ENCODE measurements around the gene ARRB1.
A peak's percentile ranks its signal among the peaks of the same experiment; 100 is the strongest.

The ARRB1 gene

DNA sequence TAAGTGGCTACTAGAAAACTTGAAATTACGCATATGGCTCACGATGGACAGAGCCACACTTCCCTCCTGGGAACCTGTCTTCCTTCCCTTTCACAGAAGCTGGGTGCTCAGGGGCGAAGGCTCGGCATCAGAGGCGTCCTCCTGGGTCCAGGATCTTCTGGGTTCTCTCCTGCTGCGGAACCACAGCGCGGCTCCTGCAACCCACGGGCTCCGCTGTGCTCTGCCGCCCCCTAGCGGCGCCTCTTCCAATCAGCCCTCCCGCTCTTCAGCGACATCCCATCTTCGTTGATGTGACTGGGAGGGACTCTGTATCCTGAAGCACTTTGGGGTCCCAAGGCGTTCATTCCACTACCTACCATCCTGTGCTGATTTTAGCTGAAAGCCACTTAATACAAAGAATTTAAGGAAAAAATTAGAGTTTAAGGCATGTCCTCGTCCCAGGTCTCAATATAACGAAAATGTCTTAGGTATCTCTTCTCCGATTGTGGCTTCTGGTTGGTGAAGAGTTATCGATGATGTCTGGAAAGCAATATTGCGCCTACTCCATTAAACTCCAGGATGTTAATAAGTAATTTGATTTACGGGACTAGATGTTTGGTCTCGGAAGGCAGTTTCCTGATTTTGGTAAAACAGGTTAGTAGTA is 33.1 kb upstream of the ARRB1 start (continued):
- TF ChIP-seq, protein P1, sequence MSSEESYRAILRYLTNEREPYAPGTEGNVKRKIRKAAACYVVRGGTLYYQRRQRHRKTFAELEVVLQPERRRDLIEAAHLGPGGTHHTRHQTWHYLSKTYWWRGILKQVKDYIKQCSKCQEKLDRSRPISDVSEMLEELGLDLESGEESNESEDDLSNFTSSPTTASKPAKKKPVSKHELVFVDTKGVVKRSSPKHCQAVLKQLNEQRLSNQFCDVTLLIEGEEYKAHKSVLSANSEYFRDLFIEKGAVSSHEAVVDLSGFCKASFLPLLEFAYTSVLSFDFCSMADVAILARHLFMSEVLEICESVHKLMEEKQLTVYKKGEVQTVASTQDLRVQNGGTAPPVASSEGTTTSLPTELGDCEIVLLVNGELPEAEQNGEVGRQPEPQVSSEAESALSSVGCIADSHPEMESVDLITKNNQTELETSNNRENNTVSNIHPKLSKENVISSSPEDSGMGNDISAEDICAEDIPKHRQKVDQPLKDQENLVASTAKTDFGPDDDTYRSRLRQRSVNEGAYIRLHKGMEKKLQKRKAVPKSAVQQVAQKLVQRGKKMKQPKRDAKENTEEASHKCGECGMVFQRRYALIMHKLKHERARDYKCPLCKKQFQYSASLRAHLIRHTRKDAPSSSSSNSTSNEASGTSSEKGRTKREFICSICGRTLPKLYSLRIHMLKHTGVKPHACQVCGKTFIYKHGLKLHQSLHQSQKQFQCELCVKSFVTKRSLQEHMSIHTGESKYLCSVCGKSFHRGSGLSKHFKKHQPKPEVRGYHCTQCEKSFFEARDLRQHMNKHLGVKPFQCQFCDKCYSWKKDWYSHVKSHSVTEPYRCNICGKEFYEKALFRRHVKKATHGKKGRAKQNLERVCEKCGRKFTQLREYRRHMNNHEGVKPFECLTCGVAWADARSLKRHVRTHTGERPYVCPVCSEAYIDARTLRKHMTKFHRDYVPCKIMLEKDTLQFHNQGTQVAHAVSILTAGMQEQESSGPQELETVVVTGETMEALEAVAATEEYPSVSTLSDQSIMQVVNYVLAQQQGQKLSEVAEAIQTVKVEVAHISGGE (tag by site-specific recombination; conservative IDR thresholded peaks at IDR 0.05; ENCODE audit: low read depth): no peak
- TF ChIP-seq, protein P2, sequence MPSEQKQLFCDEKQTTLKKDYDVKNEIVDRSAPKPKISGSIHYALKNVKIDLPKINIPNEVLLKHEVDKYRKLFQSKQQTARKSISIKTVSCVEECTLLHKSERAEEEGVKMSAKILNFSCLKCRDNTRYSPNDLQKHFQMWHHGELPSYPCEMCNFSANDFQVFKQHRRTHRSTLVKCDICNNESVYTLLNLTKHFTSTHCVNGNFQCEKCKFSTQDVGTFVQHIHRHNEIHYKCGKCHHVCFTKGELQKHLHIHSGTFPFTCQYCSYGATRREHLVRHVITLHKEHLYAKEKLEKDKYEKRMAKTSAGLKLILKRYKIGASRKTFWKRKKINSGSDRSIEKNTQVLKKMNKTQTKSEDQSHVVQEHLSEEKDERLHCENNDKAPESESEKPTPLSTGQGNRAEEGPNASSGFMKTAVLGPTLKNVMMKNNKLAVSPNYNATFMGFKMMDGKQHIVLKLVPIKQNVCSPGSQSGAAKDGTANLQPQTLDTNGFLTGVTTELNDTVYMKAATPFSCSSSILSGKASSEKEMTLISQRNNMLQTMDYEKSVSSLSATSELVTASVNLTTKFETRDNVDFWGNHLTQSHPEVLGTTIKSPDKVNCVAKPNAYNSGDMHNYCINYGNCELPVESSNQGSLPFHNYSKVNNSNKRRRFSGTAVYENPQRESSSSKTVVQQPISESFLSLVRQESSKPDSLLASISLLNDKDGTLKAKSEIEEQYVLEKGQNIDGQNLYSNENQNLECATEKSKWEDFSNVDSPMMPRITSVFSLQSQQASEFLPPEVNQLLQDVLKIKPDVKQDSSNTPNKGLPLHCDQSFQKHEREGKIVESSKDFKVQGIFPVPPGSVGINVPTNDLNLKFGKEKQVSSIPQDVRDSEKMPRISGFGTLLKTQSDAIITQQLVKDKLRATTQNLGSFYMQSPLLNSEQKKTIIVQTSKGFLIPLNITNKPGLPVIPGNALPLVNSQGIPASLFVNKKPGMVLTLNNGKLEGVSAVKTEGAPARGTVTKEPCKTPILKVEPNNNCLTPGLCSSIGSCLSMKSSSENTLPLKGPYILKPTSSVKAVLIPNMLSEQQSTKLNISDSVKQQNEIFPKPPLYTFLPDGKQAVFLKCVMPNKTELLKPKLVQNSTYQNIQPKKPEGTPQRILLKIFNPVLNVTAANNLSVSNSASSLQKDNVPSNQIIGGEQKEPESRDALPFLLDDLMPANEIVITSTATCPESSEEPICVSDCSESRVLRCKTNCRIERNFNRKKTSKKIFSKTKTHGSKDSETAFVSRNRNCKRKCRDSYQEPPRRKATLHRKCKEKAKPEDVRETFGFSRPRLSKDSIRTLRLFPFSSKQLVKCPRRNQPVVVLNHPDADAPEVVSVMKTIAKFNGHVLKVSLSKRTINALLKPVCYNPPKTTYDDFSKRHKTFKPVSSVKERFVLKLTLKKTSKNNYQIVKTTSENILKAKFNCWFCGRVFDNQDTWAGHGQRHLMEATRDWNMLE (tag by site-specific recombination; conservative IDR thresholded peaks at IDR 0.05; ENCODE audit: low read depth): no peak
- no peak for TF ChIP-seq ZNF23 (tag by site-specific recombination; IDR thresholded peaks at IDR 0.05; ENCODE audit: borderline replicate concordance)
- no peak for TF ChIP-seq ZXDB (tag by site-specific recombination; IDR thresholded peaks at IDR 0.05)
- no peak for TF ChIP-seq ZNF596 (tag by site-specific recombination; IDR thresholded peaks at IDR 0.05)
- TF ChIP-seq KLF8 (tag by site-specific recombination; IDR thresholded peaks at IDR 0.05): peak; percentile 26; the same call in 1 of the 2 replicates
- peak; percentile 65; the same call in 1 of the 2 replicates for TF ChIP-seq ZNF600 (tag by site-specific recombination; IDR thresholded peaks at IDR 0.05)
- TF ChIP-seq, protein P3, sequence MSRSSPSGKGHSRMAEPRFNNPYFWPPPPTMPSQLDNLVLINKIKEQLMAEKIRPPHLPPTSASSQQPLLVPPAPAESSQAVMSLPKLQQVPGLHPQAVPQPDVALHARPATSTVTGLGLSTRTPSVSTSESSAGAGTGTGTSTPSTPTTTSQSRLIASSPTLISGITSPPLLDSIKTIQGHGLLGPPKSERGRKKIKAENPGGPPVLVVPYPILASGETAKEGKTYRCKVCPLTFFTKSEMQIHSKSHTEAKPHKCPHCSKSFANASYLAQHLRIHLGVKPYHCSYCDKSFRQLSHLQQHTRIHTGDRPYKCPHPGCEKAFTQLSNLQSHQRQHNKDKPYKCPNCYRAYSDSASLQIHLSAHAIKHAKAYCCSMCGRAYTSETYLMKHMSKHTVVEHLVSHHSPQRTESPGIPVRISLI (tag by site-specific recombination; IDR thresholded peaks at IDR 0.05): 0 out of 2 replicates have a peak, but pooled peaks have one; percentile 38
- TF ChIP-seq ZNF776 (tag by site-specific recombination; IDR thresholded peaks at IDR 0.05; ENCODE audit: borderline replicate concordance): no peak
- TF ChIP-seq KLF16 (tag by site-specific recombination; IDR thresholded peaks at IDR 0.05): no peak
- TF ChIP-seq ZNF830 (tag by site-specific recombination; IDR thresholded peaks at IDR 0.05; ENCODE audit: low read depth): no peak
- TF ChIP-seq SETDB1 (IDR thresholded peaks at IDR 0.05; ENCODE audit: insufficient read length, low read length): no peak
- TF ChIP-seq, protein P4, sequence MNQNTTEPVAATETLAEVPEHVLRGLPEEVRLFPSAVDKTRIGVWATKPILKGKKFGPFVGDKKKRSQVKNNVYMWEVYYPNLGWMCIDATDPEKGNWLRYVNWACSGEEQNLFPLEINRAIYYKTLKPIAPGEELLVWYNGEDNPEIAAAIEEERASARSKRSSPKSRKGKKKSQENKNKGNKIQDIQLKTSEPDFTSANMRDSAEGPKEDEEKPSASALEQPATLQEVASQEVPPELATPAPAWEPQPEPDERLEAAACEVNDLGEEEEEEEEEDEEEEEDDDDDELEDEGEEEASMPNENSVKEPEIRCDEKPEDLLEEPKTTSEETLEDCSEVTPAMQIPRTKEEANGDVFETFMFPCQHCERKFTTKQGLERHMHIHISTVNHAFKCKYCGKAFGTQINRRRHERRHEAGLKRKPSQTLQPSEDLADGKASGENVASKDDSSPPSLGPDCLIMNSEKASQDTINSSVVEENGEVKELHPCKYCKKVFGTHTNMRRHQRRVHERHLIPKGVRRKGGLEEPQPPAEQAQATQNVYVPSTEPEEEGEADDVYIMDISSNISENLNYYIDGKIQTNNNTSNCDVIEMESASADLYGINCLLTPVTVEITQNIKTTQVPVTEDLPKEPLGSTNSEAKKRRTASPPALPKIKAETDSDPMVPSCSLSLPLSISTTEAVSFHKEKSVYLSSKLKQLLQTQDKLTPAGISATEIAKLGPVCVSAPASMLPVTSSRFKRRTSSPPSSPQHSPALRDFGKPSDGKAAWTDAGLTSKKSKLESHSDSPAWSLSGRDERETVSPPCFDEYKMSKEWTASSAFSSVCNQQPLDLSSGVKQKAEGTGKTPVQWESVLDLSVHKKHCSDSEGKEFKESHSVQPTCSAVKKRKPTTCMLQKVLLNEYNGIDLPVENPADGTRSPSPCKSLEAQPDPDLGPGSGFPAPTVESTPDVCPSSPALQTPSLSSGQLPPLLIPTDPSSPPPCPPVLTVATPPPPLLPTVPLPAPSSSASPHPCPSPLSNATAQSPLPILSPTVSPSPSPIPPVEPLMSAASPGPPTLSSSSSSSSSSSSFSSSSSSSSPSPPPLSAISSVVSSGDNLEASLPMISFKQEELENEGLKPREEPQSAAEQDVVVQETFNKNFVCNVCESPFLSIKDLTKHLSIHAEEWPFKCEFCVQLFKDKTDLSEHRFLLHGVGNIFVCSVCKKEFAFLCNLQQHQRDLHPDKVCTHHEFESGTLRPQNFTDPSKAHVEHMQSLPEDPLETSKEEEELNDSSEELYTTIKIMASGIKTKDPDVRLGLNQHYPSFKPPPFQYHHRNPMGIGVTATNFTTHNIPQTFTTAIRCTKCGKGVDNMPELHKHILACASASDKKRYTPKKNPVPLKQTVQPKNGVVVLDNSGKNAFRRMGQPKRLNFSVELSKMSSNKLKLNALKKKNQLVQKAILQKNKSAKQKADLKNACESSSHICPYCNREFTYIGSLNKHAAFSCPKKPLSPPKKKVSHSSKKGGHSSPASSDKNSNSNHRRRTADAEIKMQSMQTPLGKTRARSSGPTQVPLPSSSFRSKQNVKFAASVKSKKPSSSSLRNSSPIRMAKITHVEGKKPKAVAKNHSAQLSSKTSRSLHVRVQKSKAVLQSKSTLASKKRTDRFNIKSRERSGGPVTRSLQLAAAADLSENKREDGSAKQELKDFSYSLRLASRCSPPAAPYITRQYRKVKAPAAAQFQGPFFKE (tag by site-specific recombination; IDR thresholded peaks at IDR 0.05; ENCODE audit: borderline replicate concordance): no peak
- TF ChIP-seq SCRT2 (tag by site-specific recombination; IDR thresholded peaks at IDR 0.05): no peak
- TF ChIP-seq SCRT1 (tag by site-specific recombination; IDR thresholded peaks at IDR 0.05; ENCODE audit: borderline replicate concordance): no peak
- TF ChIP-seq ZNF514 (tag by site-specific recombination; IDR thresholded peaks at IDR 0.05): no peak
- TF ChIP-seq ZNF510 (tag by site-specific recombination; IDR thresholded peaks at IDR 0.05; ENCODE audit: insufficient replicate concordance): no peak
- no peak for TF ChIP-seq ZNF394 (tag by site-specific recombination; IDR thresholded peaks at IDR 0.05; ENCODE audit: borderline replicate concordance)
- TF ChIP-seq SALL2 (tag by site-specific recombination; IDR thresholded peaks at IDR 0.05; ENCODE audit: borderline replicate concordance): no peak
- no peak for TF ChIP-seq ZNF610 (tag by site-specific recombination; IDR thresholded peaks at IDR 0.05; ENCODE audit: borderline replicate concordance)
- no peak for TF ChIP-seq ZNF626 (tag by site-specific recombination; IDR thresholded peaks at IDR 0.05)
- TF ChIP-seq, protein P5, sequence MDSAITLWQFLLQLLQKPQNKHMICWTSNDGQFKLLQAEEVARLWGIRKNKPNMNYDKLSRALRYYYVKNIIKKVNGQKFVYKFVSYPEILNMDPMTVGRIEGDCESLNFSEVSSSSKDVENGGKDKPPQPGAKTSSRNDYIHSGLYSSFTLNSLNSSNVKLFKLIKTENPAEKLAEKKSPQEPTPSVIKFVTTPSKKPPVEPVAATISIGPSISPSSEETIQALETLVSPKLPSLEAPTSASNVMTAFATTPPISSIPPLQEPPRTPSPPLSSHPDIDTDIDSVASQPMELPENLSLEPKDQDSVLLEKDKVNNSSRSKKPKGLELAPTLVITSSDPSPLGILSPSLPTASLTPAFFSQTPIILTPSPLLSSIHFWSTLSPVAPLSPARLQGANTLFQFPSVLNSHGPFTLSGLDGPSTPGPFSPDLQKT (IDR thresholded peaks at IDR 0.05; ENCODE audit: borderline replicate concordance, low read depth, low read length): no peak
